GM13976 (cell line): ENCODE data around the gene CUEDC2.
A peak's percentile ranks its signal among the peaks of the same experiment; 100 is the strongest.

Experiments
- DNase-seq: peaks from one replicate; pipeline ENCODE4 v3.0.0; 2012; ENCODE audit warnings: low spot score
- in situ Hi-C: fragments of 300-500 bp; cut with MboI; formaldehyde crosslinking; loops from one replicate; pipeline ENCODE4 v1.12.0; 2022; ENCODE audit warnings: low sequenced_read_pairs, mixed read lengths, inconsistent platforms; ENCODE audit not compliant: unreplicated experiment
- TF ChIP-seq, protein P1 (sequence below): IDR thresholded peaks from 2 replicates; pipeline ENCODE4 v1.5.1; 2012; ENCODE audit warnings: borderline replicate concordance, mild to moderate bottlenecking; ENCODE audit not compliant: insufficient read depth; ENCODE audit errors: extremely low read depth, missing control alignments, control extremely low read depth

CUEDC2 gene

DNA sequence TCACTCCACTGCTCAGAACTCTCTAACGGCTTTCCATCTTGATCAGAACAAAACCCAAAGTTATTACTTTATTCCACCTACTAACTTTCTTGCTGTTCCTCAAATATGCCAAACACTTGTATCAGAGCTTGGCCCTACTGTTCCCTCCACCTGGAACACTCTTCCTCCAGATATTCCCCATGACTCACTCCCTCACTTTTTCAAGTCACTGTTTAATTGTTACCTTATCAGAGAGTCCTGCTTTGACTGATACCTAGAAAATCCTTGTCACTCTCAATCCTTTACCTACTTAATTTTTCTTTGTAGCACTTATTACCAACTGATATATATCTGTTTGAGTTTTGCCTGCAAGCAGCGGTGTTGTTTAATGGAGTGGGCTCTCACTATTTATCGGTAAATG lies 42.5 kb downstream of the CUEDC2 start:
- TF ChIP-seq, protein P1, sequence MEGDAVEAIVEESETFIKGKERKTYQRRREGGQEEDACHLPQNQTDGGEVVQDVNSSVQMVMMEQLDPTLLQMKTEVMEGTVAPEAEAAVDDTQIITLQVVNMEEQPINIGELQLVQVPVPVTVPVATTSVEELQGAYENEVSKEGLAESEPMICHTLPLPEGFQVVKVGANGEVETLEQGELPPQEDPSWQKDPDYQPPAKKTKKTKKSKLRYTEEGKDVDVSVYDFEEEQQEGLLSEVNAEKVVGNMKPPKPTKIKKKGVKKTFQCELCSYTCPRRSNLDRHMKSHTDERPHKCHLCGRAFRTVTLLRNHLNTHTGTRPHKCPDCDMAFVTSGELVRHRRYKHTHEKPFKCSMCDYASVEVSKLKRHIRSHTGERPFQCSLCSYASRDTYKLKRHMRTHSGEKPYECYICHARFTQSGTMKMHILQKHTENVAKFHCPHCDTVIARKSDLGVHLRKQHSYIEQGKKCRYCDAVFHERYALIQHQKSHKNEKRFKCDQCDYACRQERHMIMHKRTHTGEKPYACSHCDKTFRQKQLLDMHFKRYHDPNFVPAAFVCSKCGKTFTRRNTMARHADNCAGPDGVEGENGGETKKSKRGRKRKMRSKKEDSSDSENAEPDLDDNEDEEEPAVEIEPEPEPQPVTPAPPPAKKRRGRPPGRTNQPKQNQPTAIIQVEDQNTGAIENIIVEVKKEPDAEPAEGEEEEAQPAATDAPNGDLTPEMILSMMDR: no peak
- in situ Hi-C loops: no loop called here
- no peak for DNase-seq

DNA sequence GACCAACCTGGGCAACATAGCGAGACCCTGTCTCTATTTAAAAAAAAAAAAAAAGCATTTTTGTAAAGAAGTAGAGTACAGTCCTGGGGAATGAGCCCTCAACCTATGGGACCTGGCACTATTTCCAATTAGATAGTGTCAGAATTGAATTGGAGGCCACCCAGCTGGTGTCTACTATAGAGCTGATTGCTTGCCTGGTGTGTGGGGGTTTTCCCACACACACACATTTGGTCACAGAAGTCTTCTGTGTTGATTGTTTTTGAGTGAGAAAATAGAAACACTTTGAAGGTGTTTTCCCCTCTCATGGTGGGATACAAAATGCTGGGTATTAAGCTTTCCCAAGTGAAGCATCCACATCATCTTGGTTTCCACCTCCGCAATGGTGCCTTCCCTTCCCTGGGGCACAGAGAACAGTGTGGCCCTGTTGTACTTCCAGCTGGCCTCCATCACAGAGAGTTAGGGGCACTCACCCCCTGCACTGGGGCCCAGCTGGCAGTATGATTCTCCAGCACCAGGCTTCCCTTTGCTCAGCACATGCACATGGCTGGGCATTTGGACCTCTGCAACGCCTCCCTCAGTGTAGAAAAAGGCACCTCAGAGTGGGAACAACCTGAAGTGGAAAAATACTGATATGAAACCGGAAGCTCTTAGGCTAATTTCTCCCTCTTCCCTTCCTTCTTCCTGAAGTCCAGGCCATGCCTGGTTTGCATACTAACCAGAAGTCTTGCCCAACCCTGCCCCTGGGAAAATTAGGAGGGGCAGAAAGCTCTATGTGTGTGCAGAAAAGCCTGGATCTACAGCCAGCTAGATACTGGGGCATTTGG lies 47.6 kb downstream of the CUEDC2 start:
- TF ChIP-seq, protein P1: no peak
- in situ Hi-C loops: no loop called here

DNA sequence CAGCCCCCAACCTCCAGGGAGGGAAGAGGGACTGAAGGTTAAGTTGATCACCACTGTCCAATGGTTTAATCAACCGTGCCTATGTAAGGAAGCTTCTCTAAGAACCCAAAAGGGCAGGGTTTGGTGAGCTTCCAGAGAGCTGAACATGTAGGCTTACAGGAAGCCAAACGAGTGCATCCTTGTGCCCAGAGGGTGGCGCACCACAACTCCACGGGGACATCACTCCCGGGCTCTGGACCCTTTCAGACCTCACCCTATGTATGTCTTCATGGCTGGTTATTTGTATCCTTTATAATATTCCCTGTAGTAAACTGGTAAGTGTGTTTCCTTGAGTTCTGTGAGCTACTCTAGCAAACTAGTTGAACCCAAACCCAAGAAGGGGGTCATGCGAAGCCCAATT lies 48.3 kb downstream of the CUEDC2 start:
- DNase-seq: no peak
- TF ChIP-seq, protein P1: peak; percentile 23
- in situ Hi-C loops: no loop called here

More for the DNA sequence above, 47.6 kb downstream of the CUEDC2 start:
- DNase-seq: no peak

DNA sequence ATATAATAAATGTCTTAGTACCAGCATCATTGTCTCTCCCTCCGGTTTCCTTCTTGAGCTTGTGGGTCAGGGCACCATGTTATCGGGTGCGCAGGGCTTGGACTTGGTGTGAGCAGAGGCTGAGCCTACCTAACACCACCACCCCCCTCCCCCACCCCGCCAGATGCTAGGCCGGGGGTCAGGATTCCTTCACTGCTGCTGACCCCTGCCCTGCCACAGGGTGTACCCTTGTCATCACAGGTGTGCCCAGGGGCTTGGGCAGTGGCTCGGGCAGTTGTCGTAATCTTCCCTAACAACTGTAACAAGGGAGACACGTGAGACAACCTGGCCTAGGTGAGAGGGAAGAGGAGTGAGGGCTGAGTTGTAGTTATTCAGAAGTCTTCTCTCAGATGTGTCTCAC lies 49.5 kb downstream of the CUEDC2 start:
- TF ChIP-seq, protein P1: no peak
- no peak for DNase-seq
- in situ Hi-C loops: no loop called here

DNA sequence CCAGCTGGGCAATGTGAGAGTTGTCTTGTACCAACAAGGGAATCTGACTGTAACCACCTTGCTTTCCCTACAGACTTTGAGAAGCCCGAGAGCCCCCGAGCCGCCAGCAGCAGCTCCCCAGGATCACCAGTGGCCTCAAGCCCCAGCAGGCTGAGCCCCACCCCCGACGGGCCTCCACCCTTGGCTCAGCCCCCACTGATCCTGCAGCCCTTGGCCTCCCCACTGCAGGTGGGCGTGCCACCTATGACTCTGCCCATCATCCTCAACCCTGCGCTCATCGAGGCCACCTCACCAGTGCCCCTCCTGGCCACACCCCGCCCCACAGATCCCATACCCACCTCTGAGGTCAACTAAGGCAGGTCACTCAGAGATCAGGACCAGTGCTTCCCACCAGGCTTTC lies 50.4 kb downstream of the CUEDC2 start:
- no peak for DNase-seq
- TF ChIP-seq, protein P1: no peak
- in situ Hi-C loops: no loop called here

DNA sequence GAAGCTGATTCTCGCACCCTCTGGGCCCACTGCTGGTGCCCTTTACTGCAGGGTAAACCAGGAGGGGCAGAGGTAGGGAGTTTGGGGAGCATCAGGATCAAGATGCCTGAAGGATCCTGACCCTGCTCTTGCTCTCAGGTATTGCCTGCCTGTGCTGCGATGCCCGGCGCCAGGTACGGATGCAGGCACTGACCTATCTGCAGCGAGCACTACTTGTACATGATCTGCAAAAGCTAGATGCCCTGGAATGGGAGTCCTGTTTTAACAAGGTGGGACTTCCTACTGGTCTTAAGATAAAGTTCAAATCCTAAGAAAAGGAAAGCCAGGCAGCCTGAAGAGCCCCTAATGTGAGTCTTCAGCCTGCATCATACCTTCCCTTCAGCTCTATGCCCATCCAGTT lies 53.0 kb downstream of the CUEDC2 start:
- TF ChIP-seq, protein P1: no peak
- in situ Hi-C loops: no loop called here
- no peak for DNase-seq
